ENCODE data around the gene GALNT10. TPM values are rescaled to one million over a fixed set of nuclear protein-coding genes. Genes with fewer than 3 reads are reported as not detected.

GALNT10 gene
- total RNA-seq, 4 donors from 2014 or later = 17.2 to 28.6 (median 21.1) TPM

GRCh38 chr5:154312000-154312399, 121.5 kb downstream of the GALNT10 start:
- TF ChIP-seq, protein P1, sequence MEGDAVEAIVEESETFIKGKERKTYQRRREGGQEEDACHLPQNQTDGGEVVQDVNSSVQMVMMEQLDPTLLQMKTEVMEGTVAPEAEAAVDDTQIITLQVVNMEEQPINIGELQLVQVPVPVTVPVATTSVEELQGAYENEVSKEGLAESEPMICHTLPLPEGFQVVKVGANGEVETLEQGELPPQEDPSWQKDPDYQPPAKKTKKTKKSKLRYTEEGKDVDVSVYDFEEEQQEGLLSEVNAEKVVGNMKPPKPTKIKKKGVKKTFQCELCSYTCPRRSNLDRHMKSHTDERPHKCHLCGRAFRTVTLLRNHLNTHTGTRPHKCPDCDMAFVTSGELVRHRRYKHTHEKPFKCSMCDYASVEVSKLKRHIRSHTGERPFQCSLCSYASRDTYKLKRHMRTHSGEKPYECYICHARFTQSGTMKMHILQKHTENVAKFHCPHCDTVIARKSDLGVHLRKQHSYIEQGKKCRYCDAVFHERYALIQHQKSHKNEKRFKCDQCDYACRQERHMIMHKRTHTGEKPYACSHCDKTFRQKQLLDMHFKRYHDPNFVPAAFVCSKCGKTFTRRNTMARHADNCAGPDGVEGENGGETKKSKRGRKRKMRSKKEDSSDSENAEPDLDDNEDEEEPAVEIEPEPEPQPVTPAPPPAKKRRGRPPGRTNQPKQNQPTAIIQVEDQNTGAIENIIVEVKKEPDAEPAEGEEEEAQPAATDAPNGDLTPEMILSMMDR (IDR thresholded peaks at IDR 0.05; ENCODE audit: low read depth) = no peak

DNA sequence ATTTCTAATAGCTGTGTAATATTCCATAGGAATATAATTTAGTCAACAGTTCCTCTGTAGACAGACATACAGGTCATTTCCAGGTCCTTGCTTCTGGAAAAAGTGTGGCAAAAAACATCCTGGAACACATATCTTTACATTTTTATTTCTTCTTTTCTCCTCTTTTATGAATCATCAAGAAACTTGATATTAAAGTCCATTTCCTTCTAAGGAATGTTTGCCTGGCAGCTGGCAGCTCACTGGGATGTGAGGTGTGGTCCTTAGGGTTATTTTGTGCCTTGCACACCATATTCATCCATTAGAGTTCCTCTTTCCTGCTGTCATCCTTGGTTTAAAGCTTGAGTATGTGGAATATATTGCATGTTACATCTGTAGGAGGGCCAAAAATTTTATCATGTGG, 122.0 kb downstream of the GALNT10 start:
- TF ChIP-seq, protein P1 (IDR thresholded peaks at IDR 0.05; ENCODE audit: low read depth) = no peak

DNA sequence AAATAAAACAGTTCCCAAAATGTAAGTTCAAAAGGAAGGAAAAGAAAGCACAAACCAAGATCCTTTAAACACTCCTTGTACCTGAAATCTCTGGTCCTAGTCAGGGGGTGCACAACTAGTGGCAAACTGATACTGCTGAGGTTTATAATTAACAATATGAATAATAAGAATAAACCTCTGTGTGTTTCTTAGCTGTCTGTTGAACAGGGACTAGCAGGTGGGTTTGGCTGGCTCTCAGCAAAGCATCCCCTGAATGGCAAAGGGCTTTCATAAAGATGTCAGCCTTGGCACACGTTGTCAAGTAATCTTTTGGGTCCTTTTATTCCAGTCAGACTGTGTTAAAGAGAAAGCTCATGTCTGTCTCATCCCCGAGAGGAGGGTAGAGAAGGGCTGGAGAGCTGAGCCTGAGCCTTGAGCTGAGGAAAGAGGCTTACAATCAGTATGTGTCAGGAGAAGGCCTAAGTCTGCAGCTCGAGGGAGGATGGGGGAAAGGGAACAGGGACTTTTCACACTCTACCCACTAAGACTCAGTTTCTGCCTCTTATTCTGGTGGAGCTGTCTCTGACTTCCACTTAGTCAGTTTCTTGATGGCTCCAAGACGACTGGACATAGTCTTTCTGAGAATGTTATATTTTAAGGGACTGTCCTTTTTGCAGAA, 123.0 kb downstream of the GALNT10 start:
- TF ChIP-seq, protein P1 (IDR thresholded peaks at IDR 0.05; ENCODE audit: low read depth) = no peak

DNA sequence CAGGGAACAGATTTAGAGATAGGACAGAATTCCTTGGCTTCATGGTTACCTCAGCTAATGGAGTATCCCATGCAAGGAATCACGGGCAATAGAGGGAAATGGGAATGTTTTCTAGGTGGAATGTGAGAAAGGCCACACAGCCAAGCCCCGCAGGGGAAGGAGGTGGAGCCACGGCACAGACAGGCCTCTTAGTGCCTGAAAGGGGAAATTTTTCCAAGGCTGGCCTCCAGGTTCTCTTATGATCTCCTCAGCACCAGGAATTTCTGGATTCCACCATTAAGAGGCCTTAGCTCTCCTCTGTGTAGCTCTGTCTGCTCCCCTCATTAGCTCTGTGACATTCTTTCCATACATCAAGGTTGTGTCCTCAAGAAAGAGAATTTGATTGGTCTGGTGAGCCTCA, 124.7 kb downstream of the GALNT10 start:
- TF ChIP-seq, protein P1 (IDR thresholded peaks at IDR 0.05; ENCODE audit: low read depth) = no peak

GRCh38 chr5:154315756-154316155, 125.2 kb downstream of the GALNT10 start:
- TF ChIP-seq, protein P1 (IDR thresholded peaks at IDR 0.05; ENCODE audit: low read depth) = no peak

- TF ChIP-seq, protein P1 (IDR thresholded peaks at IDR 0.05; ENCODE audit: low read depth) = no peak
These were observed 125.8 kb downstream of the GALNT10 start for GRCh38 chr5:154316223-154316935.

GRCh38 chr5:154317916-154318315, 127.4 kb downstream of the GALNT10 start:
- TF ChIP-seq, protein P1 (IDR thresholded peaks at IDR 0.05; ENCODE audit: low read depth) = no peak

Data from subcutaneous adipose tissue (tissue), 4 donors.